ENCODE measurements around the gene KNDC1.
"Not testable (repeated sequence)": the region's sequence is repeated elsewhere in the genome, so short reads cannot be mapped to it uniquely, and the experiment has no call there.

Gene KNDC1

DNA sequence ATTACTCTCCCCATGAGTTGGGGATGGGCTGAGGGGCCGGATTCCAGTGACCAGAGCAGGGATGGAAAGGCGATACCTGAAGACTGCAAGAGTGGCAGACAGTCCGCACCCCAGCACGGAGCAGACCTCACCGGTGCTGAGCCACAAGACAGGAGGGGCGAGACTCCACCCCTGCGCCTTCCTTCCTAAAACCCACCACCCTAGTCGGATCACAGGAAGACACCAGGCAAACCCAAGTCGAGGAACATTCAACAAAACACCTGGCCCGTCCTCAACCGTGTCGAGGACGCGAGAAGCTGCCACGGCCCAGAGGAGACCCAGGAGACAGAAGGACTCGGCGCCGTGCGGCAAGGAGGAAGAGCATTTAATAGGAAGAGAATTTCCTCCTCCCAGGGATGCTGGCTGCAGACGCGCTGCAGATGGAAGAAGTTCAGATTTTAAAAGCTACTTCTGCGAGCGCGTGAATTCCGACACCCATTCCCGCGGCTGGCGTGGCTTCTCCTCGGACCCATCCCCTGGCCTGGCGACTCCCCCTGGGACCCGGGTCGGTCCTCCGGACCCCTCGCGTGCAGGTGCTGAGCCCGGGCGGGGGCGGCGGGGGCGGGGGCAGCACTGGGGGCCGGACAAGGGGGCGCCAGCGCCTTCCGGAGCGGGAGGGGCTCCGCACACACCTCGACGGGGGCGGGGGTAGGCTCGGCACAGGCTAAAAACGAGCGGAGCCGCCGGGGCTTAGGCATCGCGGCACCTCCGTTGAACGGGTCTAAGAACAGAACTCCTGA is 69.4 kb downstream of the KNDC1 start:
- FAIRE-seq (no peak), DNase-seq (ENCODE audit: insufficient read length, low spot score) (no peak)
- no peak for TF ChIP-seq POLR2A (IDR thresholded peaks at IDR 0.05; ENCODE audit: low read depth, low read length)

DNA sequence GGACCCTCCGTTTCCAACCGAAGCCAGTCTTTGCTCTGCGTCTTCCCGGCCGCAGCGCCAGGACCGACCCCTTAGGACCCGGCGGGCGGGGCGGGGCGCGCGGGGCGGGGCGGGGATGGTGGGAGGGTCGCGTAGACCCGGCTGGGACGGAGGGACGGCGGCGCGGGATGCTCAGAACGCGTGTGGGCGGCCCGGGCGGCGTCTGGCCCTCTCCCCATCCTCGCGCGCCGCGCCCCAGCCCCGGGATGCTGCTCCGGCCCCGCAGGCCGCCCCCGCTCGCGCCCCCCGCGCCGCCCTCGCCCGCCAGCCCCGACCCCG is 70.0 kb downstream of the KNDC1 start, which contains the start of gene UTF1:
TSS of gene UTF1 (plus strand) at position 174 of the 318 bp plus-strand sequence. CDS start at position 246, 72 bp downstream.
- TF ChIP-seq POLR2A (IDR thresholded peaks at IDR 0.05; ENCODE audit: low read depth, low read length) = no peak
- FAIRE-seq (no peak), DNase-seq (ENCODE audit: insufficient read length, low spot score) (no peak)

GRCh38 chr10:133230387-133231195 is 70.6 kb downstream of the KNDC1 start:
- no peak for FAIRE-seq
- TF ChIP-seq POLR2A (IDR thresholded peaks at IDR 0.05; ENCODE audit: low read depth, low read length) = no peak
- DNase-seq (ENCODE audit: insufficient read length, low spot score) = no peak

DNA sequence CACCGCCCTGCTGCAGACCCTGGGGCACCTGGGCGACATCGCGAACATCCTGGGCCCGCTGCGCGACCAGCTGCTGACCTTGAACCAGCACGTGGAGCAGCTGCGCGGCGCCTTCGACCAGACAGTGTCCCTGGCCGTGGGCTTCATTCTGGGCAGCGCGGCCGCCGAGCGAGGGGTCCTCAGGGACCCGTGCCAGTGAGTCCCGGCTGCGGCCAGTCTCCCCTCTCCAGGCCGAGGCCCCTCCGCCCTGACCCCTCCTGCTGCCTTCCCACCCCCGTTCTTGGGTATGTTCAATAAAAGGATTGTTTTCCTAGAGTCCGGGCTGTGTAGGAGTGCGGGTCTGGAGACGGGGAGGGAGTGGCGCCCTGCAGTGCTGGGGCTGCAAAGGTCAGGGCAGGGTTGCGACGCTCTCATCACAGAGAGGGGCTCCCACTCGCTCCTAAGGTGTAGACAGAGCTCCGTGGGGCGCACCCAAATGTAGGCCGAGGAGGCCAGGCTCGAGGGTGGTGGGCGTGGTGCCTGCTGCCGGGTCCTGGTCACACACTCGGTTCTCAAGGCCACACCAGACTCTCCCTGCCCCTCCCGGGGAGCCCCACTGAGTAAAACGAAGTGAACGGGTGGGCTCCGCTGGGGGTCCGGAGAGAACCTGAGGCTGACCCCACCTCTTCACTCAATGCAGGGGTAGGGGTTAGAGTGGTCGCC is 71.4 kb downstream of the KNDC1 start:
- no peak for TF ChIP-seq POLR2A (IDR thresholded peaks at IDR 0.05; ENCODE audit: low read depth, low read length)
- DNase-seq (ENCODE audit: insufficient read length, low spot score) (no peak), FAIRE-seq (no peak)

DNA sequence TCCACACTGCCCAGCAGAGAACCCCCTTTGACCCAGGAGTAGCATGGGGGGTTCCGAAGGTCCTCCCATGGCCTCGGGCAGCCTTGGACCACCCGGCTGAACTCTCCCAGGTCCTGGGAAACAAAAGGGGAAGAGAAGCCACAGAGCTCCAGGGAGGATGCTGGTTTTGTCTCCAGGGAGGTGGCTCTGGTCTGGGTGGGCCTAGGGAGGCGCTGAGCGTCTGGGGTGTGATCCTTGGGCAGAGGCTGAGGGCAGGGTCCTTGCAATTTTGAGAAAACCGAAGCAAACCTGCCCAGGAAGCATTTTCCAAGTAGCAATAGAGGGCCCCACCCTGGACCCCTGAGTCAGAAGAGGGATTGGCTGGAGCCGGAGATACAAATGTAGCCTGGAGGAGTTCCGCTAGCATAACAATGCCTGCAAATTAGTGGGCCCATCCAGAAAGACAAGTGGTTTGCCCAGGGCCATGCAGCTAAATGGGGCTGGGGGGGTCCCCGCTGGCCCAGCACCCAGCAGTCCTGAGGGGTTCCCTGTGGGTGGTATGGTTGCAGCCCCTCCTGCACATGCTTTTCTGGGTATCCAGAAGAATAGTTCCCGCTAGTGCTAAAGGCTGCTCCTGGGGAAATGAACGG is 72.0 kb downstream of the KNDC1 start:
- FAIRE-seq (no peak), DNase-seq (ENCODE audit: insufficient read length, low spot score) (no peak)
- TF ChIP-seq POLR2A (IDR thresholded peaks at IDR 0.05; ENCODE audit: low read depth, low read length) = no peak

DNA sequence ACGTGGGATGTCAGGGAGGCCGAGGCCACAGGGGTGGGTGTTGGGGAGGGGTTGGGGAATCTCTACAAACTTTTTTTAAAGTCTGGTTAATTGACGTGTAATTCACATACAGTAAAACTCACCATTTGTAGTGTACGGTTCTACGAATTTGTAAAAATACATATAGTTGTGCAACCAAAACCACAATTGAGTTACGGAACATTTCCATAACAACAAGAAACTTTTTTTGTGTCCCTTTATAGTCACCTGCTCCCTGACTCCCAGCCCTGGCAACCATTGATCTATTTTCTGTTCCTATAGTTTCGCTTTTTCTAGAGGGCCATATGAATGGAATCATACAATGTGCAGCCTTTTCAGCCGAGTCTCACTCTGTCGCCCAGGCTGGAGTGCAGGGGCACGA is 74.8 kb downstream of the KNDC1 start:
- not testable (repeated sequence) for DNase-seq (ENCODE audit: insufficient read length, low spot score); FAIRE-seq

DNA sequence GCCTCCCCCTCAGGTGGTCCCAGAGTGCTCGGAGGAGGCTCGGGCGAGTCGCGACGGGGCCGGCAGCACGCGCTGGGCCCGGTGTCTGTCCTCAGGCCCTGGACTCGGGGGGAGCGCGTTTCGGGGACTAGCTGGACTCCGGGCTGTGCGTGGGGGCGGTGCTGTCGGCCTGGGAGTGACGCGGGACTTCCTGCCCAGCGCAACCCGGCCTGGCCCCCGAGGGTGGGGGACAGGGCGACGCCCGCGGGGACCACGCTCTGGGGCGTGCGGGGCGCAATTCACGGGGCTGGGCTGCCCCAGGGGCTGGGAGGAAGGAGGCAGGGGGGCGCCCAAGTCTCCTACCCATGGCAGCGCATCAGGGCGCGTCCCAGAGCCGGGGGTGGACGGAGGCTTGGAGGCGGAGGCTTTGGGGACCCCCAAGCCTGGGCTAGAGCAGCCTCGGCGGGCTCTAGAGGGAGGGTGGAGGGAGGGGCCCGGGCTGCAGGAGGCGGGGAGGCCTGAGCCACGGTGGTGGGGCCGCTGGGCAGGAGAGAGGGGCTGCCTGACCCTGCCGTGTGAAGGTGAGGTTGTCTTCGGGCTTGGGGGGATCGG is 75.3 kb downstream of the KNDC1 start:
- TF ChIP-seq POLR2A (IDR thresholded peaks at IDR 0.05; ENCODE audit: low read depth, low read length) = no peak
- FAIRE-seq (no peak), DNase-seq (ENCODE audit: insufficient read length, low spot score) (no peak)

GRCh38 chr10:133235932-133236331 is 75.9 kb downstream of the KNDC1 start:
- DNase-seq (ENCODE audit: insufficient read length, low spot score) = no peak
- TF ChIP-seq POLR2A (IDR thresholded peaks at IDR 0.05; ENCODE audit: low read depth, low read length) = no peak
- FAIRE-seq = no peak

- FAIRE-seq = no peak
Measured at GRCh38 chr10:133236401-133237240, 76.6 kb downstream of the KNDC1 start.

DNA sequence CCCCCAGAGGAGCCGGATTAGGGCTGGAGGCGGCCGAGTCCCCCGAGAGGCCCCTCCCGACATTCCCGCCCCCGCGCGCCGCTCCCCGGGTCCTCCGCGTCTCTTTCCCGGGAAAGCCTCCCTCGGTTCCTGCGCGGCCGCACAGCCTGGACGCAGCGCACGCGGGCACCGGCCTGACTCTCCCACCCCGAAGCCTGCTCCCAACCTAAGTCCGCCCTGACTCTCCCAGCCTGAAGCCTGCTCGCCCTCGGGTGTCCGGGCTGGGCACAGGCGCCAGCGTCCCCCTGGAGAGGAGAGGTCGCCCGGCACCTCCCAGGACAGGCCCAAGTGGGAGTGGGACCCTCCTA is 77.2 kb downstream of the KNDC1 start:
- DNase-seq (ENCODE audit: insufficient read length, low spot score) (no peak), FAIRE-seq (no peak)
- TF ChIP-seq POLR2A (IDR thresholded peaks at IDR 0.05; ENCODE audit: low read depth, low read length) = no peak

More at GRCh38 chr10:133236401-133237240, 76.6 kb downstream of the KNDC1 start:
- no peak for TF ChIP-seq POLR2A (IDR thresholded peaks at IDR 0.05; ENCODE audit: low read depth, low read length)
- DNase-seq (ENCODE audit: insufficient read length, low spot score) = no peak

DNA sequence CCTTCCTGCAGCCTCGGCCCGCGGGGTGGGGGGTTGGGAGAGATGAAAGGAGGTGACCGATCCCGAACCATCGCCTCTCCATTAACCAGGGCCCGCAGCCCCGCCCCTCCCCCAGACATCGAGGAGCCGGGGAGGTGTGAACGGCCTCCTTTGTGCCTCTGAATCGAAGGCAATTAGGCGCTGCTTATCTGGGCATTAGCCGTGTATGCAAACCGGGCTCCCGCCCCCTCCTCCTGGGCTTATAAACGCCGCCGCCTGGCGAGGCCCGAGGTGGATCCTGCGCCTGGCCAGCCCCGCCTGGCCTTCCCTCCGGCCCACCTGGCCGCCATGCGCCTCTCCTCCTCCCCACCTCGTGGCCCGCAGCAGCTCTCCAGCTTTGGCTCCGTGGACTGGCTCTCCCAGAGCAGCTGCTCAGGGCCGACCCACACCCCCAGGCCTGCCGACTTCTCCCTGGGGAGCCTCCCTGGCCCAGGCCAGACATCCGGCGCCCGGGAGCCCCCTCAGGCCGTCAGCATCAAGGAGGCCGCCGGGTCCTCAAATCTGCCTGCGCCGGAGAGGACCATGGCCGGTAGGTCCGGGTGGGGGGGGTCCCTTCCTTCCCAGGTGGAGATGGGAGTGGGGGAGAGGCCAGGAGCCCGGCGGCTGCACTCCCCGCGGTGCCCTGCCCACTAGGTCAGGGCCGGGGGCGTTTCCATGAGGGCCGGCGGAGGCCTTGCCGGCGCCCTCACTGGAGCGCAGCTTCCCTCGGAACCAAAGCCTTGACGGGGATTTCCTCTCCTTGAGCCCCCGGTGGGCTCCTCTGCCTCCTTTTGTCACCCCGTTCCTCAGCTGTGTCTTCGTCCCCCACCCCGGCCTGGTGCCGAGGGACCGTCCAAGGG is 77.8 kb downstream of the KNDC1 start, which contains the start of gene VENTX:
TSS of gene VENTX (plus strand) at position 268 of the 878 bp plus-strand sequence. CDS start at position 328, 60 bp downstream.
- DNase-seq (ENCODE audit: insufficient read length, low spot score) (no peak), FAIRE-seq (no peak)
- no peak for TF ChIP-seq POLR2A (IDR thresholded peaks at IDR 0.05; ENCODE audit: low read depth, low read length)

DNA sequence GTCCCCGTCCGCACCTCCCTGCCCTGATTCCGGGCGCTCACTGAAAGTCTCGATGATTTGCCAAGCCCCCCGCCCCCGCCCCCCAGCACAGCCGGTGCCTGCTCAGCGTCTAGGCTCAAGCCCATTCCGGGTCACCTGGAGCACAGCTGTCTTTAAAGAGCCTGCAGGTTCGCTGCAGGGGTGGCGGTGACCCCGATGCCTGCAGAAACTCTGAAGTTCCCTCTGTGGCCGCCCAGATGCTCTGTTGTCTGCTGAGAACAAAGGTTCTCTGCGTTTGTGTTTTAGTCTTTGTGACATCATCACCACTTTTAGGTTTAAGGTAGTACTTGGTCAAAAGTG is 78.4 kb downstream of the KNDC1 start:
- no peak for TF ChIP-seq POLR2A (IDR thresholded peaks at IDR 0.05; ENCODE audit: low read depth, low read length)
- FAIRE-seq (no peak), DNase-seq (ENCODE audit: insufficient read length, low spot score) (no peak)

Measured in H54 (cell line).